ENCODE measurements around the gene IGF2R. TPM values are rescaled to one million over a fixed set of nuclear protein-coding genes. Genes with fewer than 3 reads are reported as not detected.

The IGF2R gene
- total RNA-seq, 1 donor from 2014 or later, result 161 TPM

DNA sequence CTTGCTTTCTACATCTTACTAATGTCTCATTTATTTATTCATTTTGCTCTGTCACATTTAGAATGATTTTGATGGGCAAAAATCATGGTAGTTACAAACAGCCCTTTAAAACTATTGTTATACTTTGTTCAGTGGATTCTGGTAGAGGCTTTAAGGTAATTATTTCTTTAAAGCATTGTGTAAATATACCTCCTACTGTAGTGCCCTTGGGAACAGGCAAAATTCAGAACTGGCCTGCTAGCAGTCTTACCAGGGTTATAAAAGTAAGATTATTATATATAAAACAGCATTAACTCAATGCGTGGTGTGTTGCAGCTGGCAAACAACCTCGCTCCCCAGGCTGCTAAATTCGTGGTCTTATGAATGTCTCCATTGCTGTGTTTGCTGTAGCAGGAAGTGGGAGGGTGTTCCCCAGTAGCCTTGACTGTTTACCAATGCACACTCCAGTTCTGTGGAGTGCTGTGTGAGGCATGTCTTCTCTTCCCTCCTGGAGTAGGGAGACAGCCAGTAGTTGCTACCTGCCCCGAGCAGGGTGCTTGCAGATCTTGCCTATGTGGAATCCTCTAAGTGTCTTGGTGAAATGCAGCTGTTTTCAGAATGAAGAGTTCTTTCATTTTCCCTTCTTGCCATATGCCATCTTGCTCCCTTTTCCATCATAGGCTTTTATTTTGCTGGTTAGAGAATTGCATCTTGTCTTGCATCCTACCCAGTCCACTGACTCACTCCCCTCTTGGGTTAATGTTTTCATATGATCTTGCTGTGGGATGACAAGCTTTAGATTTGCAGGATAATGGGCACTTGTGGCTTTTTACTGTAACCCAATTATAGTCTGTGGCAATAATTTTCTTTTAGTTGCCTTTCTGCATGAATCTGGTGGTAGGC is 45.3 kb downstream of the IGF2R start:
- Histone ChIP-seq H3K9ac (ENCODE audit: low read depth in 1 of 3, low read length in 3 of 3) (no peak overlapping the region), H3K9me3 (ENCODE audit: control insufficient read depth in 3 of 3, low read length in 3 of 3) (no peaks in the 10 kb centered on the region), H3K4me1 (ENCODE audit: control insufficient read depth in 3 of 3, insufficient read depth in 3 of 3, low read length in 3 of 3) (peaks cover 4 to 12% (median 9%) of the 10 kb centered on the region in 3 donors), H3K27ac (ENCODE audit: low read depth, low read length) (no peak overlapping the region), H3K27me3 (ENCODE audit: control insufficient read depth in 3 of 3, insufficient read depth in 3 of 3, low read length in 3 of 3) (no peaks in the 10 kb centered on the region), H3K4me3 (ENCODE audit: low read length in 3 of 3) (no peak overlapping the region), H3K36me3 (ENCODE audit: control insufficient read depth in 3 of 3, insufficient read depth in 3 of 3, low read length in 3 of 3) (peaks cover 8 to 21% (median 18%) of the 10 kb centered on the region in 3 donors)

DNA sequence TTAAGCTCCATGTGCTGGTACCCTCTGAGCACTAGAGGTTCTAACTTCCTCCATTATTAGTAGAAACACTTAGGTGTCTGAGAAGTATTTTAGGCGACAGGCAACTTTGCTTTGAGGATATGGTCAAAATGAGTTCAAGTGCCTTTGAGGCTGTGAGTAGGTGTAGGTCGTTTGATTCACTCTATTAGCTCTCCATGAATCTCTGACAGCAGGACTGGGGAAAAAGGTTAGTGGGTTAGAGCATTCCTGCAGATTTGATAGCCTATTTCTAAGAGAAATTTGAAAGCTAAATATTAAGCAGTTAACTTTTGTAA is 45.9 kb downstream of the IGF2R start:
- Histone ChIP-seq H3K9me3 (ENCODE audit: control insufficient read depth in 3 of 3, low read length in 3 of 3) (no peaks in the 10 kb centered on the region), H3K36me3 (ENCODE audit: control insufficient read depth in 3 of 3, insufficient read depth in 3 of 3, low read length in 3 of 3) (peaks cover 8 to 21% (median 18%) of the 10 kb centered on the region in 3 donors), H3K27ac (ENCODE audit: low read depth, low read length) (no peak overlapping the region), H3K27me3 (ENCODE audit: control insufficient read depth in 3 of 3, insufficient read depth in 3 of 3, low read length in 3 of 3) (no peaks in the 10 kb centered on the region), H3K4me3 (ENCODE audit: low read length in 3 of 3) (no peak overlapping the region), H3K4me1 (ENCODE audit: control insufficient read depth in 3 of 3, insufficient read depth in 3 of 3, low read length in 3 of 3) (peaks cover 4 to 10% (median 8%) of the 10 kb centered on the region in 3 donors), H3K9ac (ENCODE audit: low read depth in 1 of 3, low read length in 3 of 3) (no peak overlapping the region)

DNA sequence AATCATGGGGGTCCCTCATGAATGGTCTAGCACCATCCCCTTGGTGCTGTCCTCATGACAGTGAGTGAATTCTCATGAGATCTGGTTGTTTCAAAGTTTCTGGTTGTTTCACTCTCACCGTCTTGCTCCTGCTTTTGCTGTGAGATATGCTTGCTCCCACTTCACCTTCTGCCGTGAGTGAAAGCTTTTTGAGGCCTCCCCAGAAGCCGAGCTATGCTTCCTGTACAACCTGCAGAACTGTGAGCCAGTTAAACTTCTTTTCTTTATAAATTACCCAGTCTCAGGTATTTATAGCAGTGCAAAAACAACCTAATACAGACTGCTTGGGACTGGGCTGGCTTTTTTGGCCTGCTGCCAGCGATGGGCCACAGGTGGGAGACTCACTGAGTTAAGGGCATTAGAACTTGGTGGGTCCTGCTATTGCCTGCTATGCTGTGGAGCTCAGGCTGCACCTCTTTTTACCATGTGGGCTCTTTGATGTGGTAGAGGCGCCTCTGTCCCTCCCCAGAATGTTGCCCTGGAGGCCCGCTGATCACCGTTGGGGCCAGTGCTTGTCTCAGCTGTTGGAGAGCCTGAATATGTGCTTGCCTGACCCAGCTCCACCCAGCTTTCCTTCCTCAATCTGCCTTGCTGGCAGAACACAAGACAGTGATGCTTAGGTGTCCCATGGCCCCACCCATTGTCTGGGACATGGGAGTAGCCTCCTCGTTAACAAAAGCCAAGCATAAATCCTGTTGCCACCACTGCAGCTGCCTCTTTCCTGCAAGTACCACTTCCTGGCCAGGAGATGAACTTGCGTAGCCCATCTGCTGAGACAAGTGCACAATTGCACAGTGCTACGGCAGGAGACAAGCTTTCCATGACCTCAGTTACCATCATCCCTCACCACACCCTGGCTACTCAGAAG is 47.1 kb downstream of the IGF2R start:
- Histone ChIP-seq H3K27me3 (ENCODE audit: control insufficient read depth in 3 of 3, insufficient read depth in 3 of 3, low read length in 3 of 3) (no peaks in the 10 kb centered on the region), H3K9ac (ENCODE audit: low read depth in 1 of 3, low read length in 3 of 3) (no peak overlapping the region), H3K4me3 (ENCODE audit: low read length in 3 of 3) (no peak overlapping the region), H3K4me1 (ENCODE audit: control insufficient read depth in 3 of 3, insufficient read depth in 3 of 3, low read length in 3 of 3) (peaks cover 0 to 4% (median 1%) of the 10 kb centered on the region in 3 donors), H3K36me3 (ENCODE audit: control insufficient read depth in 3 of 3, insufficient read depth in 3 of 3, low read length in 3 of 3) (peaks cover 7 to 19% (median 14%) of the 10 kb centered on the region in 3 donors), H3K27ac (ENCODE audit: low read depth, low read length) (no peak overlapping the region), H3K9me3 (ENCODE audit: control insufficient read depth in 3 of 3, low read length in 3 of 3) (no peaks in the 10 kb centered on the region)

DNA sequence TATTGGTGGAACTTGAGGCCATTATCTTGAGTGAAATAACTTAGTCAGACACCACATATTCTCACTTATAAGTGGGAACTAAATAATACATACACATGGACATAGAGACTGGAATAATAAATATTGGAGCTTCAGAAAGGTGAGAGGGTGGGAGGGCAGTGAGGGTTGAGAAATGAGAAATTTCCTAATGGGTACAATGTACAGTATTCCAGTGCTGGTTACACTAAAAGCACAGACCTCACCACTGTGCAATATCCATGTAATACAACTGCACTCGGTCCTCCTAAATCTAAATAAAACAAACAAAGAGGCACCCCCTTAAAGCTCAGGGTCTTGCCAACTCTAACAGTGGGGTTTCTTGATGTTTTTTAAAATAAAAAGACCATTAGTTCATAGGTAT is 53.2 kb downstream of the IGF2R start:
- Histone ChIP-seq H3K27ac (ENCODE audit: low read depth, low read length) (no peak overlapping the region), H3K9ac (ENCODE audit: low read depth in 1 of 3, low read length in 3 of 3) (no peak overlapping the region)

DNA sequence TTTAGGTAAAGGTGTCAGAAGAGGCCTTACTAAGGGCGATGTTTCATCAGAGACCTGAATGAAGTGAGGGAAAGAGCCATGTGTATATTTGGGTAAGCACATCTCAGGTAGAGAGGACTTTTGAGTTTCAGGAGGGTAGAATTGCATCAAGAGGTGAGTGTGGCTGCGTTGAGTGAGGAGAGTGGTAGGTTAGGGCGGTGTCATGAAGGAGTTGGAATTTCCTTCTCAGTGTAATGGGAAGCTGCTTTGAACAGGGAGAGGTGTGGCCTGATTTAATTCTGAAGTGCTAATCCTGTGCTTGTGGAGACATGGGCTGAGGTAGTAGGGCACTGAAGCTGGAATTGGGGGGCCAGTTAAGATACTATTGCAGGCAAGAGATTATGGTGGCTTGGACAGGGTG is 53.9 kb downstream of the IGF2R start:
- H3K9ac ChIP-seq (ENCODE audit: low read depth in 1 of 3, low read length in 3 of 3), result no peak overlapping the region
- H3K27ac ChIP-seq (ENCODE audit: low read depth, low read length), result no peak overlapping the region
- no peaks in the 10 kb centered on the region for H3K9me3 ChIP-seq (ENCODE audit: control insufficient read depth in 3 of 3, low read length in 3 of 3)
- H3K36me3 ChIP-seq (ENCODE audit: control insufficient read depth in 3 of 3, insufficient read depth in 3 of 3, low read length in 3 of 3), result peaks cover 7 to 16% (median 12%) of the 10 kb centered on the region in 3 donors
- H3K27me3 ChIP-seq (ENCODE audit: control insufficient read depth in 3 of 3, insufficient read depth in 3 of 3, low read length in 3 of 3), result no peaks in the 10 kb centered on the region
- peaks cover 18 to 35% (median 29%) of the 10 kb centered on the region in 3 donors for H3K4me1 ChIP-seq (ENCODE audit: control insufficient read depth in 3 of 3, insufficient read depth in 3 of 3, low read length in 3 of 3)
- no peak overlapping the region for H3K4me3 ChIP-seq (ENCODE audit: low read length in 3 of 3)

More for the DNA sequence above, 53.2 kb downstream of the IGF2R start:
- Histone ChIP-seq H3K9me3 (ENCODE audit: control insufficient read depth in 3 of 3, low read length in 3 of 3) (no peaks in the 10 kb centered on the region), H3K4me1 (ENCODE audit: control insufficient read depth in 3 of 3, insufficient read depth in 3 of 3, low read length in 3 of 3) (peaks cover 11 to 28% (median 22%) of the 10 kb centered on the region in 3 donors), H3K27me3 (ENCODE audit: control insufficient read depth in 3 of 3, insufficient read depth in 3 of 3, low read length in 3 of 3) (no peaks in the 10 kb centered on the region), H3K36me3 (ENCODE audit: control insufficient read depth in 3 of 3, insufficient read depth in 3 of 3, low read length in 3 of 3) (peaks cover 1 to 9% (median 8%) of the 10 kb centered on the region in 3 donors), H3K4me3 (ENCODE audit: low read length in 3 of 3) (no peak overlapping the region)

DNA sequence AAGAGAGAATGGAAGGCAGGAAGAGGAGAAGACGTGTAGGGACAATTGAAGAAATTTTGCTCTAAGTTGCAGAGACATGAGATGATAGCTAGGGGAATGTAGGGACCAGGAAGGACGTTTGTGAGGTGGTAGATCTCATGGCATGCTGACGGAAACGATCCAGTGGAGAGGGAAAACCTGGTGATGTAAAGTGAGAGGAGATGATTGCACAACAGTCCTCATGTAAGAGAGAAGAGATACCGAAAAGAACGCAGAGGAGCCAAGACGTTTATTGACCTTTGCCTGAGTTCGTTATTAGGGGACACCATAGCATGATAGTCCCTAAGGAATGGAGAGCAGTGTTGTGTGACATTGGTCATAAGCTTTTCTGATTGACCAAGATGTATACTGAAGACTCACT is 55.3 kb downstream of the IGF2R start:
- no peak overlapping the region for H3K4me3 ChIP-seq (ENCODE audit: low read length in 3 of 3)
- peaks cover 23 to 36% (median 35%) of the 10 kb centered on the region in 3 donors for H3K4me1 ChIP-seq (ENCODE audit: control insufficient read depth in 3 of 3, insufficient read depth in 3 of 3, low read length in 3 of 3)
- no peak overlapping the region for H3K9ac ChIP-seq (ENCODE audit: low read depth in 1 of 3, low read length in 3 of 3)
- H3K27me3 ChIP-seq (ENCODE audit: control insufficient read depth in 3 of 3, insufficient read depth in 3 of 3, low read length in 3 of 3), result no peaks in the 10 kb centered on the region
- no peaks in the 10 kb centered on the region for H3K9me3 ChIP-seq (ENCODE audit: control insufficient read depth in 3 of 3, low read length in 3 of 3)
- peak overlapping the region; percentile 23 for H3K27ac ChIP-seq (ENCODE audit: low read depth, low read length)
- H3K36me3 ChIP-seq (ENCODE audit: control insufficient read depth in 3 of 3, insufficient read depth in 3 of 3, low read length in 3 of 3), result peaks cover 12 to 19% (median 12%) of the 10 kb centered on the region in 3 donors

DNA sequence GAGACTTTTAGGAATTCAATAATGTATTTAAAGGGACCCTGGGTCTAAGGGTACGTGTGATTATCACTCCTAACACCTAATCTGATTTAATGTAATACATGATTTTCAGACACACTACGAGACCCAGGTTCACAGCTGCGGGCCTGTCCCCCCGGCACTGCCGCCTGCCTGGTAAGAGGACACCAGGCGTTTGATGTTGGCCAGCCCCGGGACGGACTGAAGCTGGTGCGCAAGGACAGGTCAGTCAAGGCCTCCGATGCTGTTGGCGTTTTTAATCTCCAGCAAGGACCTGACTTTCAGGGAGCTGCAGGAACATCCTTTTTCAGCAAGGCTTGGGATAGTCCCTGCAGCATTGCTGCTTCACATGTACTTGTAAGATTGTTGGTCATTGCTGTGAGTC is 58.2 kb downstream of the IGF2R start:
- Histone ChIP-seq H3K4me3 (ENCODE audit: low read length in 3 of 3) (no peak overlapping the region), H3K9me3 (ENCODE audit: control insufficient read depth in 3 of 3, low read length in 3 of 3) (no peaks in the 10 kb centered on the region), H3K4me1 (ENCODE audit: control insufficient read depth in 3 of 3, insufficient read depth in 3 of 3, low read length in 3 of 3) (peaks cover 47 to 60% (median 54%) of the 10 kb centered on the region in 3 donors), H3K9ac (ENCODE audit: low read depth in 1 of 3, low read length in 3 of 3) (no peak overlapping the region), H3K27me3 (ENCODE audit: control insufficient read depth in 3 of 3, insufficient read depth in 3 of 3, low read length in 3 of 3) (no peaks in the 10 kb centered on the region), H3K36me3 (ENCODE audit: control insufficient read depth in 3 of 3, insufficient read depth in 3 of 3, low read length in 3 of 3) (peaks cover 19 to 23% (median 21%) of the 10 kb centered on the region in 3 donors), H3K27ac (ENCODE audit: low read depth, low read length) (no peak overlapping the region)

DNA sequence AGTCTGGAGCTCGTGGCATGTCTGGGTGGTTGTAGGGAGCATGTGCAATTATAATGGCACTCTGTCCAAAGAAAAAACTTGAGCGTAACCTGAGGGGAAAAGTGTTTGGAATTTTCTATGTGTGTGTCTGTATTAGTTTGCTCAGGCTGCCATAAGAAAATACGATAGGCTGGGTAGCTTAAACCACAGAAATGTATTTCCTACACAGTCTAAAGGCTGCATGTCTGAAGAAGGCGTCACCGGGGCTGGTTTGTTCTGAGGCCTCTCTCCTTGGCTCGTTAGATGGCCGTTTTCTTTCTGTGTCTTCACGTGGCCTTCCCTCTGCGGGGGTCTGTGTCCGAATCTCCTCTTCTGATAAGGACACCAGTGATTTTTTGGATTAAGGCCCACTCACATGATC is 59.0 kb downstream of the IGF2R start:
- H3K9me3 ChIP-seq (ENCODE audit: control insufficient read depth in 3 of 3, low read length in 3 of 3), result no peaks in the 10 kb centered on the region
- H3K9ac ChIP-seq (ENCODE audit: low read depth in 1 of 3, low read length in 3 of 3), result no peak overlapping the region
- H3K27ac ChIP-seq (ENCODE audit: low read depth, low read length), result no peak overlapping the region
- peaks cover 47 to 55% (median 53%) of the 10 kb centered on the region in 3 donors for H3K4me1 ChIP-seq (ENCODE audit: control insufficient read depth in 3 of 3, insufficient read depth in 3 of 3, low read length in 3 of 3)
- no peaks in the 10 kb centered on the region for H3K27me3 ChIP-seq (ENCODE audit: control insufficient read depth in 3 of 3, insufficient read depth in 3 of 3, low read length in 3 of 3)
- peaks cover 25 to 32% (median 26%) of the 10 kb centered on the region in 3 donors for H3K36me3 ChIP-seq (ENCODE audit: control insufficient read depth in 3 of 3, insufficient read depth in 3 of 3, low read length in 3 of 3)
- H3K4me3 ChIP-seq (ENCODE audit: low read length in 3 of 3), result no peak overlapping the region

DNA sequence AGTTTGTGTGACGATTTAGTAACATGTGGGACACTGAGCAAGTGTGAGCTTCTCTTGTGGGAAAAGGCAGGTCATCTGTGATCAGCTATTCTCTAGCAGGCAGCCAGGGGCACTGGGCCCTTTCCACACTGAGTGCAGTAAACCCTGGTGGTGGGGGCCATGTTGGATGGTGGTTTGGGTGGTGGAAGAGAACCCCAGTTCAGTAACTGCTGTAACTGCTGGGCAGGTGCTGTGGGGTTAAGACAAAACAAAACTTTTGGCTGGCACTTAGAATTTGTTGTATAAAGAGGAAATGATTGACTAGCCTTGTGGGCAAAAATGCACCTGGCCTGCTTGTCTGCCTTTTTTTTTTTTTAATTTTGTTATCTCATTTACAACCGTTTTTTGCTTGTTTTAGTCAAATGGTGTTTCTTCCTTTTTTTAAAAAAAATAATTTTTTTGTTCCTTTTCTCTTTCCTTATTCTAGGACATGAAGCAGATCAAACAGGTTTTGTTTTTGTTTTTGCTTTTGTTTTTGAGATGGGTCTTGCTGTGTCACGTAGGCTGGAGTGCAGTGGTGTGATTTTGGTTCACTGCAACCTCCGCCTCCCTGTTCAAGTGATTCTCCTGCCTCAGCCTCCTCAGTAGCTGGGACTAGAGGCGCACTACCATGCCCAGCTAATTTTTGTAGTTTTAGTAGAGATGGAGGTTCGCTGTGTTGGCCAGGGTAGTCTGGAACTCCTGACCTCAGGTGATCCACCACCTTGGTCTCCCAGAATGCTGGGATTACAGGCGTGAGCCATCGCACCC is 59.8 kb downstream of the IGF2R start:
- H3K27ac ChIP-seq (ENCODE audit: low read depth, low read length), result no peak overlapping the region
- no peaks in the 10 kb centered on the region for H3K9me3 ChIP-seq (ENCODE audit: control insufficient read depth in 3 of 3, low read length in 3 of 3)
- no peaks in the 10 kb centered on the region for H3K27me3 ChIP-seq (ENCODE audit: control insufficient read depth in 3 of 3, insufficient read depth in 3 of 3, low read length in 3 of 3)
- H3K36me3 ChIP-seq (ENCODE audit: control insufficient read depth in 3 of 3, insufficient read depth in 3 of 3, low read length in 3 of 3), result peaks cover 31 to 37% (median 32%) of the 10 kb centered on the region in 3 donors
- H3K4me3 ChIP-seq (ENCODE audit: low read length in 3 of 3), result no peak overlapping the region
- peaks cover 43 to 47% (median 45%) of the 10 kb centered on the region in 3 donors for H3K4me1 ChIP-seq (ENCODE audit: control insufficient read depth in 3 of 3, insufficient read depth in 3 of 3, low read length in 3 of 3)
- H3K9ac ChIP-seq (ENCODE audit: low read depth in 1 of 3, low read length in 3 of 3), result no peak overlapping the region
